Vagina (tissue), 2 donors: ENCODE measurements around the gene CAAP1. TPM values are rescaled to one million over a fixed set of nuclear protein-coding genes. Genes with fewer than 3 reads are reported as not detected.
"Not testable (repeated sequence)": the region's sequence is repeated elsewhere in the genome, so short reads cannot be mapped to it uniquely, and the experiment has no call there.

Experiments used
- DNase-seq, 2 donors: peaks; one replicate each; pipeline ENCODE4 v3.0.0-alpha.2; 2017; ENCODE audit errors: extremely low spot score in 2 of 2
- H3K27ac ChIP-seq: fragments of 200-600 bp; sonication (generic); one replicate; pipeline ENCODE4 v1.5.1; 2019
- H3K27me3 ChIP-seq: fragments of 200-600 bp; sonication (generic); one replicate; pipeline ENCODE4 v1.5.1; 2019
- H3K36me3 ChIP-seq, 2 donors: fragments of 200-600 bp; sonication (generic); one replicate each; pipeline ENCODE4 v1.5.1; 2017 to 2019
- H3K4me1 ChIP-seq: fragments of 200-600 bp; sonication (generic); one replicate; pipeline ENCODE4 v1.5.1; 2019
- H3K4me3 ChIP-seq, 2 donors: fragments of 200-600 bp; sonication (generic); 1 replicate in 1 of 2; 2 replicates in 1 of 2; pipeline ENCODE4 v1.5.1; 2016 to 2019
- H3K9me3 ChIP-seq: fragments of 200-600 bp; sonication (generic); one replicate; pipeline ENCODE4 v1.5.1; 2019
- POLR2A ChIP-seq, 2 donors: fragments of 450-650 bp; IDR thresholded peaks; one replicate each; pipeline ENCODE4 v1.6.1; 2017; ENCODE audit warnings: antibody characterized with exemption in 2 of 2, mild to moderate bottlenecking in 2 of 2, moderate library complexity in 2 of 2
- POLR2AphosphoS5 ChIP-seq, 2 donors: sonication (generic); formaldehyde crosslinking; IDR thresholded peaks; one replicate each; pipeline ENCODE4 v1.9.0; 2017; ENCODE audit warnings: antibody characterized with exemption in 2 of 2, mild to moderate bottlenecking in 2 of 2, low read depth in 1 of 2; ENCODE audit not compliant: insufficient read depth in 1 of 2
- intact Hi-C: fragments of 100-400 bp; cut with DNase I; formaldehyde crosslinking; loops from one replicate; pipeline ENCODE4 v1.15.1; 2023
- total RNA-seq: library from RNA; depleted of rRNA; stranded (reverse); fragments of >200 nt; gene quantifications from one replicate; pipeline ENCODE4 v1.2.3, GENCODE V29; 2016
- TF ChIP-seq, protein P1 (sequence below), 3 experiments: fragments of 450-650 bp in 2 of 3; fragments of 200-600 bp in 1 of 3; sonication (generic) in 1 of 3; IDR thresholded peaks; one replicate each; pipeline ENCODE4 v1.5.1; 2017 to 2019; ENCODE audit warnings: antibody characterized with exemption in 3 of 3, mild to moderate bottlenecking in 2 of 3, moderate library complexity in 2 of 3

The CAAP1 gene
- total RNA-seq, 1 donor from 2014 or later = 10.6 TPM

DNA sequence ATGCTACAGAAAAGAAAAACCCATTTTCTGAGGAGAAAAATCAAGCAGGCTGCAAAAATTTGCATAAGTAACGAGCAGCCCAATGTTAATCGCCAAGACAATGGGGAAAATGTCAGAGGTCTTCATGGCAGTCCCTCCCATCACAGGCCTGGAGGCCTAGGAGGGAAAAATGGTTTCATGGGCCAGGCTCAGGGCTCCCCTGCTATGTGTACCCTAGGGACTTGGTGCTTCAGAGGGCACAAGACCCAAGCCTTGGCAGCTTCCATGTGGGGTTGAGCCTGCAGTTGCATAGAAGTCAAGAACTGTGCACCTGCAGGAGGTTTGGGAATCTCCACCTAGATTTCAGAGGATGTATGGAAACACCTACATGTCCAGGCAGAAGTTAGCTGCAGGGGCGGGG lies 10.4 kb downstream of the CAAP1 start:
- no peak overlapping the region for H3K4me3 ChIP-seq
- H3K27me3 ChIP-seq = no peaks in the 10 kb centered on the region
- no peak for DNase-seq
- H3K4me1 ChIP-seq = no peaks in the 10 kb centered on the region
- H3K27ac ChIP-seq = no peak overlapping the region
- intact Hi-C loops = no loop called here
- TF ChIP-seq POLR2AphosphoS5 (IDR thresholded peaks at IDR 0.05; ENCODE audit: insufficient read depth in 1 of 2, low read depth in 1 of 2) = no peak
- no peak for TF ChIP-seq POLR2A (IDR thresholded peaks at IDR 0.05)
- H3K9me3 ChIP-seq = no peaks in the 10 kb centered on the region
- peaks cover 0 to 47% of the 10 kb centered on the region in 2 donors for H3K36me3 ChIP-seq

DNA sequence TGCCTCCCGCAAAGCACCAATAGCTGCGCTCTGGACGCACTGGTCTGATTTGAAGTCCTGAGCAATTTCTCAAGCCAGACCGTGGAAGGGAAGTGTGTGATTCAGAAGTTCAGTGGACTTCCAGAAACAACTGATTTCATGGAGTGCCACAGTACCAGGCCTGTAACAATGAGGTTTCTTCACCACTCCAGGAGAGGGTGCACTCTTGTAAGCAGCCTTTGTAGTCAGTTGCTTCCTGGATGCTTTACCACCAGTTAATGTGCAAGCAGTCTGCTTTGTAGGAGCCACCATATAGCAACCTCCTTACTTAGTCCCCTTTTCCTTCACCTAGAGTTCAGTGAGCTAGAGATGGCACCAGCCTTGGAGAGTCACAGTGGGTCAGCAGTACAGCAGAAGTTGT lies 12.3 kb downstream of the CAAP1 start:
- no peaks in the 10 kb centered on the region for H3K27me3 ChIP-seq
- H3K4me1 ChIP-seq = no peaks in the 10 kb centered on the region
- DNase-seq = no peak
- intact Hi-C loops = no loop called here
- H3K9me3 ChIP-seq = no peaks in the 10 kb centered on the region
- H3K4me3 ChIP-seq = no peak overlapping the region
- H3K36me3 ChIP-seq = peaks cover 0 to 49% of the 10 kb centered on the region in 2 donors
- H3K27ac ChIP-seq = no peak overlapping the region
- TF ChIP-seq, protein P1, sequence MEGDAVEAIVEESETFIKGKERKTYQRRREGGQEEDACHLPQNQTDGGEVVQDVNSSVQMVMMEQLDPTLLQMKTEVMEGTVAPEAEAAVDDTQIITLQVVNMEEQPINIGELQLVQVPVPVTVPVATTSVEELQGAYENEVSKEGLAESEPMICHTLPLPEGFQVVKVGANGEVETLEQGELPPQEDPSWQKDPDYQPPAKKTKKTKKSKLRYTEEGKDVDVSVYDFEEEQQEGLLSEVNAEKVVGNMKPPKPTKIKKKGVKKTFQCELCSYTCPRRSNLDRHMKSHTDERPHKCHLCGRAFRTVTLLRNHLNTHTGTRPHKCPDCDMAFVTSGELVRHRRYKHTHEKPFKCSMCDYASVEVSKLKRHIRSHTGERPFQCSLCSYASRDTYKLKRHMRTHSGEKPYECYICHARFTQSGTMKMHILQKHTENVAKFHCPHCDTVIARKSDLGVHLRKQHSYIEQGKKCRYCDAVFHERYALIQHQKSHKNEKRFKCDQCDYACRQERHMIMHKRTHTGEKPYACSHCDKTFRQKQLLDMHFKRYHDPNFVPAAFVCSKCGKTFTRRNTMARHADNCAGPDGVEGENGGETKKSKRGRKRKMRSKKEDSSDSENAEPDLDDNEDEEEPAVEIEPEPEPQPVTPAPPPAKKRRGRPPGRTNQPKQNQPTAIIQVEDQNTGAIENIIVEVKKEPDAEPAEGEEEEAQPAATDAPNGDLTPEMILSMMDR (IDR thresholded peaks at IDR 0.05) = no peak
- TF ChIP-seq POLR2AphosphoS5 (IDR thresholded peaks at IDR 0.05; ENCODE audit: insufficient read depth in 1 of 2, low read depth in 1 of 2) (no peak), POLR2A (IDR thresholded peaks at IDR 0.05) (no peak)

DNA sequence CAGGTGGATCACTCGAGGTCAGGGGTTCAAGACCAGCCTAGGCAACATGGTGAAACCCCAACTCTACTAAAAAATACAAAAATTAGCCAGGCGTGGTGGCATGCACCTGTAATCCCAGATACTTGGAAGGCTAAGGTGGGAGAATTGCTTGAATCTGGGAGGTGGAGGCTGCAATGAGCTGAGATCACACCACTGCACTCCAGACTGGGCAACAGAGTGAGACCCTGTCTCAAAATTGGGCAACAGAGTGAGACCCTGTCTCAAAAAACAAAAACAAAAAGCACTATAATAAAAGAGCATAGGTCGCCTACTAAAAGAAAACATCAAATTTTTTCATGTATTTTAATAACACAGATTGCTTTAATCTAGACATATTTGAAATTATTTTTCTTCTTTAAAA lies 17.4 kb downstream of the CAAP1 start:
- peaks cover 0 to 24% of the 10 kb centered on the region in 2 donors for H3K36me3 ChIP-seq
- H3K4me1 ChIP-seq, DNase-seq, H3K27me3 ChIP-seq, H3K27ac ChIP-seq, H3K4me3 ChIP-seq, H3K9me3 ChIP-seq, intact Hi-C loops: not testable (repeated sequence)

DNA sequence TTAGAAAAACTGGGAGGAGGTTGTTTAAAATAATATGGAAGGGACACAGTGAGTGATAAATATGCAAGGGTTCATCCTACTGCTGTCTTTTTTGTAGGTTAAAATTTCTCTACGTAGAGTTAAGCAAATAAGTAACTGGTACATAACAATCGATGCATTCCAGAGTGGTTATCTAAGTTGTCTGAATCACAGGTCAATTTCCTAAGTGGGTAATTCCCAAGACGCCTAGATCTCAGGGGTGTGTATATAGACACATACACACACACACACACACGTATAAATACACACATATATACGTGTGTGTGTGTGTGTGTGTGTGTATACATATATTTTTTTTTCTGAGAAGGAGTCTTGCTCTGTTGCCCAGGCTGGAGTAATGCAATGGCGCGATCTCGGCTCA lies 22.3 kb downstream of the CAAP1 start:
- Histone ChIP-seq H3K4me1 (no peaks in the 10 kb centered on the region), H3K36me3 (no peaks in the 10 kb centered on the region), H3K4me3 (no peak overlapping the region), H3K27me3 (no peaks in the 10 kb centered on the region), H3K9me3 (no peaks in the 10 kb centered on the region), H3K27ac (no peak overlapping the region)
- intact Hi-C loops = no loop called here
- TF ChIP-seq, protein P1 (IDR thresholded peaks at IDR 0.05) = no peak
- TF ChIP-seq POLR2AphosphoS5 (IDR thresholded peaks at IDR 0.05; ENCODE audit: insufficient read depth in 1 of 2, low read depth in 1 of 2) (no peak), POLR2A (IDR thresholded peaks at IDR 0.05) (no peak)
- no peak for DNase-seq

DNA sequence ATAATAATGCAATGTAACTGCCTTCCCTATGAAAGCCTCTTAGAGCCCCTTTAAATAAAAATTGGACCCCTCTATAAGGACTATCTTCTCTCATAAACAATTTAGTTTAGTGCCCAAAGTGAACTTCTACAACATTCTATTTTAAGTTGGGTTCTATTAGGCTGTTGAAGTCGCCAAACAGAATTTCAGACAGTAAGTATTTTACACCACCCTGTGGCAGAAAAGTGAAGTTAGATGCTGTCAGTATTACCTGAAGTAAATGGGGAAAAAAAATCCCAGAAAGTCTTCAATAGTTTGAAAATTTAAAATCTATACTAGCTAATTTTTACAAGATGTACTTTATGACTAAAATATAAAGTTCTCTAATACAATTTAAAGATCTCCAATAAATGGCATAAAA lies 29.5 kb downstream of the CAAP1 start:
- intact Hi-C loops = no loop called here
- H3K9me3 ChIP-seq = no peaks in the 10 kb centered on the region

DNA sequence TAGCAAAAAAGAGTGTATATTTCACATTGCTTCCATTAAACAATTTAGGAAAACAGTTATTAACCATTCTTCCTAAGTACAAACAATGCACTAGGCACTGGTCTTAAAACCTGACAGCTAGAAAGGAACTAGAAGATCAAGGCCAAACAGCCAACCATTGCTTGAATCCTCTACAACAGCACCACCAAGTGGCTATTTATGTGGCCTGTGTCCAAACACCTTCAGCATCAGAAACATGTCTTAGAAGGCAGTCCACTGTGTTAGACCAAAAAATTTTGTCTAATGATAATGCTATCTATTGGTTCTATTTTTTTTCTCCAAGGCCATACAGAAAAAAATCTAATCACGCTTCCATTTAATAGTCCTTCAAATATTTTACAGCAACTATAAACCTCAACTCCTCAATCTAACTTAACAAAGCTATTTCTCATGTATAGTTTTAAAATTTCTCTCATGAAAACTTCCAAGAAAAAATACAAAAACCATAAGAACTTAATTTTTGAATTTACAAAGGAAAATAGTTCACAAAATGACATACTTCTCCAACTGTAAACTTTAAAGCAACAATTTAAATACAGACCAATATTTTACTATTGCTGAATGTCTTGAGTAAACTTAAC lies 36.1 kb downstream of the CAAP1 start:
- no peaks in the 10 kb centered on the region for H3K27me3 ChIP-seq
- peaks cover 0 to 6% of the 10 kb centered on the region in 2 donors for H3K36me3 ChIP-seq
- intact Hi-C loops = no loop called here
- H3K9me3 ChIP-seq = no peaks in the 10 kb centered on the region
- no peak for DNase-seq
- TF ChIP-seq, protein P1 (IDR thresholded peaks at IDR 0.05) = no peak
- TF ChIP-seq POLR2A (IDR thresholded peaks at IDR 0.05) = no peak
- no peak for TF ChIP-seq POLR2AphosphoS5 (IDR thresholded peaks at IDR 0.05; ENCODE audit: insufficient read depth in 1 of 2, low read depth in 1 of 2)
- no peak overlapping the region for H3K27ac ChIP-seq
- no peak overlapping the region for H3K4me3 ChIP-seq
- no peaks in the 10 kb centered on the region for H3K4me1 ChIP-seq

More for the DNA sequence above, 29.5 kb downstream of the CAAP1 start:
- Histone ChIP-seq H3K4me3 (no peak overlapping the region), H3K4me1 (no peaks in the 10 kb centered on the region), H3K36me3 (no peaks in the 10 kb centered on the region), H3K27me3 (no peaks in the 10 kb centered on the region), H3K27ac (no peak overlapping the region)
- DNase-seq = no peak
- TF ChIP-seq POLR2A (IDR thresholded peaks at IDR 0.05) (no peak), POLR2AphosphoS5 (IDR thresholded peaks at IDR 0.05; ENCODE audit: insufficient read depth in 1 of 2, low read depth in 1 of 2) (no peak)
- TF ChIP-seq, protein P1 (IDR thresholded peaks at IDR 0.05) = no peak
